GM18858 (cell line): ENCODE data around the gene TMEM238.
"Not testable (repeated sequence)": the region's sequence is repeated elsewhere in the genome, so short reads cannot be mapped to it uniquely, and the experiment has no call there.

Source experiments
- ATAC-seq: cut with Tn5 transposase; IDR thresholded peaks from one replicate; pipeline ENCODE4 v1.9.1; 2021; ENCODE audit not compliant: unreplicated experiment

The TMEM238 gene

DNA sequence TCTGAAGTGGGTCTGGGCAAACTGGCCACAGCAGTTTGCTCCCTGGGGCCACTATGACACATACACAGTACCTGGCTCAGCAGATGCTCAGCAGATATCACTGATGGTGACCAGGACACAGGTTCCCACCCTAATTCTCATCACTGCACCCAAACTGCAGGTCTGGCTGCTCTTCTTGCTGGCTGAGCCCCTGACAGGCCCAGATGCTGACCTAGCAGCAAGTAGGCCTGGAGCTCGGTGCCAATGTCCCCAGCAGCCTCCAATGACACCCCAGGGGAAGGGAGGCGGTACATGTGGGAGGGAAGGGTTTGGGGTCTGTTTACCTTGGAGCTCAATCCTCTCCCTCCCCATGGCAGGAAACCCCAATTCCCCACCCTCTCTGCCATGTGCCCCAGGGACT, 18.4 kb upstream of the TMEM238 start:
- no peak for ATAC-seq

DNA sequence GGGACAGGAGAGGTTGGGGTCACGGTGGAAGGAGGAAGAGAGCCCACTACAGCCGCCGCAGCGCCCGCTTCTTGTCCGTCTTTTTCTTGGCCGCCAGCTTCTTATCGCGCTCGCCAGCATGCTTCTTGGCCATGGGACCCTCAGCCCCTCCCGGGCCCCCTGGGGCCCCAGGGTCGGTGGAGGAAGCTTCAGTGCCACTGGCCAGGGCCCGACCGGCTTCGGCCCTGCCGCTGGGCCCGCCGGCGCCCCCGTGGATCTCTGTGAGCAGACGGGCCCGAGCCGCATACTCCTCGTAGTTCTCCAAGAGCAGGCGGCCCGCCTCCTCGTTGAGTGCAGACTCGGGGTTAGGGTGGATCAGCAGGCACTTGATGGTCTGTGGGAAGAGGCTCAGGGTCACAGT, 17.3 kb upstream of the TMEM238 start:
- ATAC-seq: not testable (repeated sequence)

DNA sequence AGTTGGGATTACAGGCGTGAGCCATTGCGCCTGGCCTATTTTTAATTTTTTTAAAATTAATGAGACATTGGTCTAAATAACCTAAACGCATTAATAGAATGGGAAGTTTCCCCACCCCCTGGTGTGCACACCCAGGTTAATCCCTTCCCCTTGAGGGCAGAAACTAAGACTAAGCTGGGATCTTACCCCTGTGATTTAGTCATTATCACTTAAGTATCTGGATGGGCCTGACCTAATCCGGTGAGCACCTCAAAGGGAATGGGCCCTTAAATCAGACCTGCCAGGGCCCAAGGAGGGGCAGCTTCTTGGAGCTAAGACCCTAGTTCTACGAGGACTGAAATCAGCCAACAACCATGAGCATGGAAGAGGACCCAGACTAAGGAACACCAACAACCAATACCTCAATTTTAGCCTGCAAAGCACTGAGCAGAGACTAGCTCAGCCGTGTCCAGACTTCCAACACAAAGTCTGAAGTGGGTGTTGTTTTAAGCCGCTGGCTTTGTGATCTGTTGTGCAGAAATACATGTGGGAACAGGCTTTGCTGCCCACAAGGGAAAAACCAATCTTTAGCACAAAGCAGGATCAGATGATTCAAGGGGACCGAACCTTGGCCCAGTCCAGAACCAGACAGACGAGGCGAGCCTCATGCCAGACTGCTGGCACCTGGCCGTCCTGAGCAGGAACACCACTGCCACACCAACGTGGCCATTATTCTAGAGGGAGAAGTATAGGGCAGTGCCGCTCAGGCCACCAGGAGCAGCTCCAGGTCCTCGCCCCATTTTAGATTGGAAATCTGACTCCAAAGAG, 16.4 kb upstream of the TMEM238 start:
- no peak for ATAC-seq

DNA sequence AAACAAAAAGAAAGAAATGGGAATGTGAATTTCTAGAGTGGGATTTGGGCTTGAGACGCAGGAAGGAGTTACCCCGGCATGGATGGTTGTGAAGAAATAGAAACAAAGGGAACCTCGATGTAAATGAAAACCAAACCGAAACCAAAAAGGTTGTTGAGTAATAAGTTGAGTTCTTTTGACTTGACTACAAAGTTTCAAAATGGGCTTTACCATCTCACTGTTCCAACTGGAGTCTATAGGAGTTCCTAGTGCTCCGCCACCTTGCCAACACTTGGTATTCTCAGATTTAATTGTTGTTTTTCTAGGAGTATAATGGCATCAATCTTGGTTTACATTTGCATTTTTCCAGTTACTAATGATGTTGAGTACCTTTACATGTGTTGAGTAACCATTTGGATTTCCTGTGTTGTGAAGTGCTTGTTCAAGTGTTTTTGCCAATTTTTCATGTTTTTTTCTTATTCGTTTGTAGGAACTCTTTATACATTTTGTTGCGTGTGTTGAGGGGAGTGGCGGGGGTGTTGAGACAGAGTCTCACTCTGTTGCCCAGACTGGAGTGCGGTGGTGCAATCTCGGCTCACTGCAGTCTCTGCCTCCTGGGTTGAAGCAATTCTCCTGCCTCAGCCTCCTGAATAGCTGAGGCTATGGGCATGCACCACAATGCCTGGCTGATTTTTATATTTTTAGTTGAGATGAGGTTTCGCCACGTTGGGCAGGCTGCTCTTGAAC, 14.3 kb upstream of the TMEM238 start:
- ATAC-seq: no peak

DNA sequence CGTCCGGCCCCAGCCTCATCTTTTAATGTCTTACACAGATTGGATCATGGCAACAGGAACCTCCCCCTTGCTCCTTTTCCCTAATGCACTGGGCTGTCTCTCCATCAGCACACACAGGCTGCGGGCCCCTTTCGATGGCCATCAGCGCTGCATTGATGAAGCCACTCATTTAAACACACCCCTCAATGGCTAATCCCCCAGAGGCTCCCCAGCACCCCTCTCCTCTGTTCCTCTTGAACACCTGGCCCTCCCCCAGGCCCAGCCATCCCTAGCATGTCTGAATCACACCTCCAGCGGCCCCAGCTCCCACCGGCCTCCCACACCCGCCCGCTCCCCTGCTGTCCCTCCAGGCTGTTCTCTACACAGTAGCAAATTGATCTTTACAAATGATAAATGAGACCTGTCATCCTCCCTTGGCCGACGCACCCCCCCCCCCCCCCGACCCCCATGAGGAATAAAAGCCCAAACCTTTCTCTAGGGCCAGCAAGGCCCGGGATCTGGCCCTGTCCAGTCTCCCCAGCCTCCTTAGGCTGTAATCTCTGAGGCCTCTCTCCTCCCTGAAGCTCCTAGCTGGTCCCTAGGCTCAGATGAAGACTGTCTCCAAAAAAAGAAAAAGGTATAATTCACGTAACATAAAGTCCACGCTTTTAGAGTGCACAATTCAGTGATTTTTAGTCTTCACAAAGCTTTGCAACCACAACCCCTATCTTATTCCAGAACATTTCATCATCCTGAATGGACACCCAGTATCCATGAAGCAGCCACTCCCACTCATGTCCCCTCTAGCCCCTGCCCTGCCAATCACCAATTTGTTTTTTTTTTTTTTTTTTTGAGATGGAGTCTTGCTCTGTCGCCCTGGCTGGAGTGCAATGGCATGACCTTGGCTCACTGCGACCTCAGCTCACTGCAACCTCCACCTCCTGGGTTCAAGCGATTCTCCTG, 9.0 kb upstream of the TMEM238 start:
- ATAC-seq: no peak

DNA sequence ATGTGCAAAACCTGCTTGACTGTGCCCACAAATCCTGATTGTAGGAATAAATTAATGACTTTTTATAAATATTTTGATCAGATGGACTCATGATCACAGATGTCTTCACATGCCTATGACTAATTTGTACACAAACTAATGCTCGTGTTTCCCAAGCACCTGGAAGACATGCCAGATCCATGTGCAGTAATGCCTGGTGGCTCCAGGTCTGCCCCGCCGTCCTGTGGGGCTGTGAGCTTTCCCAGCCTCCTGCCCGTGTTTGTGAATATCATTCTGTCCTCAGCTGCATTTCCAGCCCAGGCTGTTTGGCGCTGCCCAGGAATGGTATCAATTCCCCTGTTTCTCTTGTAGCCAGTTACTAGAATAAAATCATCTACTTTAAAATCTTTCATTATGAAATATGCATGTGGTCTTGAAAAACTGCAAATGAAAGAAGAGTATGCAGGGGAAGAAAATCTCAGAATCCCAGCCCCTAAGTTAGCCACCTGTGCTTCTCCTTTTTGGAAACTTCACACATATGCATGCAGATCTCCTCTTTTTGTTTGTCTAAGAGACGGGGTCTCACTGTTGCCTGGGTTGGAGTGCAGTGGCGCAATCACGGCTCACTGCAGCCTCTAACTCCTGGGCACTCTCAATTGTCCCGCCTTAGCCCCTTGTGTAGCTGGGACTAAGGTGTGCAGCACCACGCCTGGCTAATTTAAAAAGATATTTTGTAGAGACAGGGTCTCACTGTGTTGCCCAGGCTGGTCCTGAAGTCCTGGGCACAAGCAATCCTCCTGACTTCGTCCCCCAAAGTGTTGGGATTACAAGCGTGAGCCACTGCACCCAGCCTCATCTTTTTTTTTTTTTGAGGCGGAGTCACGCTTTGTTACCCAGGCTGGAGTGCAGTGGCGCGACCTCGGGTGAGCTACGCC, 7.9 kb upstream of the TMEM238 start:
- no peak for ATAC-seq

DNA sequence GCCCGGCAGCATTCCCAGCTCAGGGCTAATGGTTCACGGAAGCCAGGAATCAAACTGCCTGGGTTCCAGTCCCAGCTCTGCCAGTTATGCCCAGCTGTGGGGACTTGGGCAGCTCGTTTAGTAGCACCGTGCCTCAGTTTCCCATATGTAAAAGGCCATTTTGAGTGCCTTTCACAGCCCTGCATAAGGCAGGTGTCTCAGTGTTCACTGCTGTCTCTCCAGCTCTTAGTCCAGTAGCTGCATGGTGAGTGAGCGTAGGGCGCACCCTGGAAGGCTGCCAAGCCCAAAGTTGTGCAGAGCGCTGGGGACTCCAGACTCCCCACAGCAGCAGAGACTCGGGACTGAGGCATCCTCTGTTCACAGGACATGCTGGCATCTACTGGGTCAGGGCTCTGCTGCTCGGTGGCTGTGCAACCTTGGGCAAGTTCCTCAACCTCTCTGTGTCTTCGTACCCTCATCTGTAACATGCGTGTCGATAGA, 7.1 kb upstream of the TMEM238 start:
- no peak for ATAC-seq

DNA sequence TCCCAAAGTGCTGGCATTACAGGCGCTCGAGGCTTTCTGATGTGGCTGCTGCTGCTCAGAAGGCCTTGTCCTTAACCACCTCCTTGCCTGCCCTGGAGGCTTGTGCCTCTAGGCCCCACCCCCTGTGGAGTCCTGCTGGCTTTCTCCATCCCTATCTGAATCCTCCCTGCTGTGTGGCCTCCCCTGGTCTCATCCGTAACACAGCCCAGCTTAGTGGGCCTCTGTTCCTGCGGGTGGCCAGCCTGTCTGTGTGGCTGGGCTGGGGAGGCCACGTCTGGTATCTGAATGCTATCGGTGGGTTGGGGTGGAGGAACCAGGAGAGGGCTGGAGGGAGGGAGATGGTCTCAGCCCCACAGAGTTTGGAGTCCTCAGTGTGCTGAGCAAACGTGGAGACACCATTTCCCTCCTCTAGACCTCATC, 6.4 kb upstream of the TMEM238 start:
- ATAC-seq: no peak

DNA sequence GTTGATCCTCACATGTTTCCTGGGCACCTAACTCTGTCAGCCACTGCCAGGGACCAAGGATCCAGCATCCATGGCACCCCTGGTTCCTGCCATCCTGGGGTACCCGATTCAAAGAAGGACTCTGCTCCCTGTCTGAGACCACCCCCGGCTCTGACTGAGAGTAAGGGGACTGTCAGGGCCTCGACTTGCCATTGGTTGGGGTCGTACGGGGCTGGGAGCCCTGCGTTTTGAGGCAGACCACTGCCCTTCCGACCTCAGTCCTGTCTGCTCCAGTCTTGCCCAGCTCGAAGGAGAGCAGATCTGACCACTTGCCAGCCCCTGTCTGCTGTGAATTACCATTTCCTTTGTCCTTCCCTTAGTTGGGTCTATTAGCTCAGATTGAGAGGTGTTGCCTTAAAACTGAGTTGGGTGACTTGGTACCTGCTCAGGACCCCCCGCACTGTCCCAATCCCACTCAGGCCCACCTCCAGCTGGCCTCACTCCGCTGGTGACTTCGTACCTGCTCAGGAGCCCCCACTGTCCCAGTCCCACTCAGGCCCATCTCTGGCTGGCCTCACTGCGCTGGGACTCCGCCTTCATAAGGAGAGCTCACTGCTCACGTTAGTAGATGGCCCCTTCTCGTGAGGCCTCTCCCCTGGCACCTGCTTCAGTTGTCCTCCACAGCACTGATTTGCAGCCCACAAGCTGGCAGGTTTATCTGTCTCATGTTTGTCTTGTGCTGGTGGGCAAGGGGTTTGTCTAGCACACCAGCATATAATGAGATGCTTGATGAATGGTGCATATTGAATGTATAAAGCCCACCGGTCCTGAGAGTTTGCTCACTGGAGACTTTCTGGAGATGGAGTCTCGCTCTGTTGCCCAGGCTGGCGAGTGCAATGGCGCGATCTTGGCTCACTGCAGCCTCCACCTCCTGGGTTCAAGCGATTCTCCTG, 5.6 kb upstream of the TMEM238 start:
- ATAC-seq: no peak

DNA sequence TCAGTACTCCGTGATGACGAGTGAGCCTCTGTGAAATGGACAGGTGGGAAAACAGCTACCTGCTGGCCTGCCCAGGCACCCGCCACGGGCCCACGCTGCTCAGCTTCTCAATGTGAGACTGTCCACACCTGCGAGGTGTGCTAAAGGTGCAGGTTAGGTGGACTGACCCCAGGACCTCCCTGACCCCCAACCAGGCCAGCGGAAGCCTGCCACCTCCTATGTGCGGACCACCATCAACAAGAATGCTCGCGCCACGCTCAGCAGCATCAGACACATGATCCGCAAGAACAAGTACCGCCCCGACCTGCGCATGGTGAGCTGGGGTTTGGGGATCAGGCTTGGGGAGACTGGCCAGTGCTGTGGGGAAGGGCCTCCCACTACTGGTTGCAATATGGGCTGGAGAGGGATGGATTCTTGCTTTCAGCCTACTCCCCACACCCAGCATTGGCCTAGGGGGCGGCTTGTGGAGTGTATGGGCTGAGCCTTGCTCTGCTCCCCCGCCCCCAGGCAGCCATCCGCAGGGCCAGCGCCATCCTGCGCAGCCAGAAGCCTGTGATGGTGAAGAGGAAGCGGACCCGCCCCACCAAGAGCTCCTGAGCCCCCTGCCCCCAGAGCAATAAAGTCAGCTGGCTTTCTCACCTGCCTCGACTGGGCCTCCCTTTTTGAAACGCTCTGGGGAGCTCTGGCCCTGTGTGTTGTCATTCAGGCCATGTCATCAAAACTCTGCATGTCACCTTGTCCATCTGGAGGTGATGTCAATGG, 3.8 kb upstream of the TMEM238 start:
- ATAC-seq: no peak

DNA sequence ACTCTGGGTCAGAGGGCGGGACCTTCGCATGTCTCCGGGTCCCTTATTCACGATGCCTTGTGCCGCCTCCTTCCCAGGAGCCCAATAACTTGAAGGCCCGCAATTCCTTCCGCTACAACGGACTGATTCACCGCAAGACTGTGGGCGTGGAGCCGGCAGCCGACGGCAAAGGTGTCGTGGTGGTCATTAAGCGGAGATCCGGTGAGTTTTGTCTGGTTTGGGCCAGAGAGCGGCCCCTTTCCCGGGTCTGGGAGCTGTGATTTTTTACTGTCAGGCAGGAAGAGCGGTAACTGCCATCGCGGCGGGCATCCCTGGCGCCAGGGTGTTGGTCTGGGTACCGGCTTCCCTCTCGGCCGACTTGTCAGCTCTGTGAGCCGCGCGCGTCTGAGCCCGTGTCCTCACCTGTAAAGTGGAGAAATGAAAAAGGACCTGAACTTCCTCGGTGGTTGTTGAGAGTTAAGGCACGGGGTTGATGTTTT, 2.4 kb upstream of the TMEM238 start:
- no peak for ATAC-seq

DNA sequence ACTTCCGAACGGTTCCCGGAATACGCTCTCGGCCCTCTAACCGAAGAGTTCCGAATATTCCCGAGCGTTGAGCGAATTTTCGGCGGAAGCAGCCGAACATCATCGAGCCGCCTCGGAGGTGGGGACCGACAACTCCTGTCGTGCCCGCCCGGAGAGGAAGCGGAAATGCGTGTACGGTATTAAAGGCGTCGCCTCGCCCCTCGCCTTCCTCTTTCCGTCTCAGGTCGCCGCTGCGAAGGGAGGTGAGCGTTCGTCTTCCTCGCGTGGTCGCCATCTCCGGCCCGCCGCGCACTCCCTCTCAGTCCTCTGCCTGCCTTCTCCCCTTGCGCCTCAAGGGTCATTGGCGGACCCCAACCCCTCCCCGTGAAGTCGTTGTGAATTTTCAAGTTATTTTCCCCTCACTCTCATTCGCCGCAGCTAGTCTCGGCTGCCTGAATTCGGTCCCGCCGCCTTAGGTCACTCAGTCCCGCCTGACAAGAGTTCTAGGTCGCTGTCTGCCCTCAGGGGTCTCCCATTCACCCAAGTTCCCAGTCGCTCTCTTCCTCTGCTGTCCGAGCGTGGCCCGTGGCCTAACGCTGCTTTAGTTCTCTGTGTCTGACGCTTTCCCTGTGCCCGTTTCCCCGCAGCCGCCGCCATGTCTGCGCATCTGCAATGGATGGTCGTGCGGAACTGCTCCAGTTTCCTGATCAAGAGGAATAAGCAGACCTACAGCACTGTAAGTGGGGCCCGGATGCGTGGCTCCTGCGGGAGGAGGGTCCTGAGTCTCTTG, 1.8 kb upstream of the TMEM238 start, which contains the start of gene RPL28:
Gene RPL28, plus strand, starts transcription at position 209 of the 769 bp plus-strand sequence. Its CDS starts 426 bp downstream, at position 635.
- ATAC-seq: peak; percentile 50

DNA sequence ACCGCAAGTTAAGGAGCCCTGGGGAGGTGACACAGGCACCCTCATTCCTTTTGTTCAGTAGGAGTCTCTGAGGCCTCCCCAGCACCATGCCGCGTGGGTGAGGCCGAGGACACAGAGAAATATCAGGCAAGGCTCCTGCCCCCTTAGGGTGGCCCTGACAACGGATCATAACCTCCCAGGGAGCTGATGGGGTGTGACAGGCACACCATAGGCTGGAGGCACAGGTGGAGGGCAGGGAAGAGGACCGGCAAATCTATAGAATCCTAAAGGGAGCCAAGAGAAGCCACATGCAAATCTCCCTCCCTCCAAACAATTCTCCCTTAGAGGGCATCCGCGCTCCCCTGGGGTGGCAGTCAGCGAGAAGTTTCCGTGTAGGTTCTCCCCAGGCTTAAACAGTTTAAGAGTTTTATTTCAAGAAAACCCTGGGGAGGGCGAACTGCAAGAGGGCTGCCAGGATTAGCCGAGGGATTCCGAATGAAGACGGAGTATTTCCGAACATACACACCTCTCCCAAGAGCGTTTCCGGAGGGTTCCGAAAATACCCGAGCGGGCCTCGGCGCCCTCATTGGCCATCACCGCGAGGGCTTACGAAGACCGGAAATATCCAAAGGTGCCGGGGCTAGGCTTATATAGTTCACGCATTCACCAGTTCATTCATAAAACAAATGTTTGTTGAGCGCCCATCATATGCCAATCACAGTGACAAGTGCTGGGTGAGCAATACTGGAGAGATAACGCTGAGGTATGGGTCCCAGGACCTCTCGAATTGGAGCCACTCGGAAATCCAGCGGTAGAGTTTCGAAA, 1.0 kb upstream of the TMEM238 start:
- peak; percentile 47 for ATAC-seq

DNA sequence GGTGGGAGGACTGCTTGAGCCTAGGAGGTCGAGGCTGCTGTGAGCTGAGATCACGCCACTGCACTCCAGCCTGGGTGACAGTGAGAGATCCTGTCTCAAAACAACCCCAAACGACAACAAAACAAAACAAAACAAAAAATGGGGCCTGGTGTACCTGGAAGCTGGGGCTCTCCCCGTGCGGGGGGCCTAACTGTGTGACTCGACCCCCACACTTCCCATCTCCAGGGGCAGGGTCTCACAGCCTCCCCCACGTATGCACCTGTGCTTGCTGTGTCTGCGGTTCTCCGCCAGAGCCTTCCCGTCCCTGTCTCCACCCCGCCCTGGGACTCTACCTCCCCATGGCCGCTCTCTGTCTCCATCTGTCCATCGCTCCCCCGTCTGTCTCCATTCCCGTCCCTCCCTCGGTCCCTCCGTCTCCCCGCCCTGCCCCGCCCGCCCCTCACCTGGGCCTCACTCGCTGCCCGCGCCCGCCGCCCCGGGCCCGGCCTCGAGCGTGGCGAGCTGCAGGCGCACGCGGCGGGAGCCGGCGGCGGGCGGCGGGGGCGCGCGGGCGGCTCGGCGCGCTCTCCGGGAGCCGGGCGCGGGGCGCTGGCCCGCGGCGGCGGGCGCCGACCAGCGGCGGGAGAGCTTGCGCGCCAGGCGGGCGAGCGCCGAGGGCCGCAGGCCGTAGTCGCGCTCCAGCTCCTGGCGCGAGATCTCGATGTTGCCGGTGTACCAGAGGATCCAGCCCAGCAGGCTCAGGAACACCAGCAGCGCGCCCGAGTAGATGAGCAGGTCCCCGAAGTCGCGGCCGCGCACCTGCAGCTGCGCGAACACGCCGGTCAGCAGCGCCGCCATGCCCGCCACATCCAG, 587 bp downstream of the TMEM238 start:
- ATAC-seq: no peak

DNA sequence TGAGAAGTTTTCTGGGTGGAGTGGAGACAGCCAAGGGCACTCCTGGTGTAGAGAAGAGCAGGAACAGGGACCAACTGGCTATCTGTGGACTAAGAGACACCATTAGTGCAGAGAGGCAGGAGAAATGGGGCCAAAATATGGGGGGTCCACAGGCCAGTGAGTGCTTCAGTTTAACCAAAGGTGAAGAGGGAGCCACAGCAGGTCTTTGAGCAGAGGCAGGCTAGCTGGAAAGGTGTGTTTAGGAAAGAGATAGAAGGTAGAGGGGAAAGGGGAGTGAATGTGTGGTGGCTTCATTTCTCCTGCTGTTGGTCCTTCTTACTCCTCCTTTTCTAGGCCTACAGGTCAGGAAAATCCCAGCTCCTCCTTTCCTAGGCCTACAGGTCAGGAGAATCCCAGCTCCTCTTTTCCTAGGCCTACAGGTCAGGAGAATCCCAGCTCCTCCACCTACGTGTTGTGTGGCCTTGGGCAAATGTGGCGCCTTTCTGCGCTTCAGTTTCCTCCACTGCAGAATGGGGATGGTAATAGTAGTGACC, 1.5 kb downstream of the TMEM238 start:
- no peak for ATAC-seq
